Keratinocyte (primary cell): ENCODE results near the gene SPTLC2.

Experiments used
- CTCF ChIP-seq, 3 experiments: IDR thresholded peaks in 1 of 3; conservative IDR thresholded peaks in 1 of 3; optimal IDR thresholded peaks in 1 of 3; 2 replicates in 2 of 3; 3 replicates in 1 of 3; pipeline versions ENCODE3 to v1.5.1; 2011; ENCODE audit warnings: low read length in 3 of 3, mild to moderate bottlenecking in 3 of 3, moderate library complexity in 2 of 3, control low read depth in 1 of 3, inconsistent platforms in 1 of 3; ENCODE audit not compliant: insufficient read depth in 2 of 3; ENCODE audit errors: extremely low read depth in 1 of 3
- EZH2 ChIP-seq: IDR thresholded peaks from one replicate; pipeline ENCODE4 v1.6.1; 2012; ENCODE audit warnings: inconsistent platforms, mild to moderate bottlenecking, low read length, moderate library complexity

DNA sequence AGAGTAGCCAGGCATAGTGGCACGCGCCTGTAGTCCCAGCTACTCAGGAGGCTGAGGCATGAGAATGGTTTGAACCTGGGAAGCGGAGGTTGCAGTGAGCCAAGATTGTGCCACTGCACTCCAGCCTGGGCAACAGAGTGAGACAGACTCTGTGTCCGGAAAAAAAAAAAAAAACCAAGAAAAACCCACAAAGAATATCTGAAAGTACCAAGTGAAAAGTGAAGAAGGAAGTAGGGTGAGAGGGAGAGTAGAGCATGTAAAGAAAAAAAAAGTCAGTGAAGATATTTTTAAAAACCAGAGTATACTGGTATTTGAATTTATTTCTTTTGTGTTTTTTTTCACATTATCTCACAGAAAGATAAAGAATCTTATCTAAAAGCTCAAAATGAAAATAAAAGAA, 74.5 kb downstream of the SPTLC2 start:
- TF ChIP-seq EZH2 (no peak), CTCF (optimal IDR thresholded peaks at IDR 0.05 in 1 of 3, IDR thresholded peaks at IDR 0.05 in 1 of 3, conservative IDR thresholded peaks at IDR 0.05 in 1 of 3; ENCODE audit: extremely low read depth in 1 of 3, insufficient read depth in 2 of 3, low read length in 3 of 3) (no peak)
